DMS 273 treated with DMSO at 0.1 percent for 48 hours (cell line): ENCODE data around the gene RASGRF2.

Experiments used
- DNase-seq: peaks from one replicate; lab custom pipeline; 2025; lab: John Stamatoyannopoulos, UW

The RASGRF2 gene

DNA sequence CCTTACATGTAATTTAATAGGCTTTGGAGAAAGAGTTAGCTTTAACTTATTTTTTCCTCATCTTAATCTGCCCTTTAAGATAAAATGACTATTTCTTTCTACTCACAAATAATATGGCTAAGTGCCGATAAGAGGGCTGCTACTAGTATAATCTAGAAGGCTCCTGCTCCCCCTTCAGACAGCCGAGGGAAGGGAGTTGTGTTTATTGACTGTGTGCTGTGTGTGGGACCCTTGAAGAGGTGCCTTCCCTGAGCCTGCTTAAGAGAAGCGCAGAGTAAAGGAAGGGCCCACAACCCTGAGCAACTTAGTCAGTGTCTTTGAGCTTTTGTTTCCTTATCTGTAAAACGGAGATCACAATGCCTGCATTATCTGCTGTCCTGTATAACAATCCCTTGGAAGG is 244.9 kb downstream of the RASGRF2 start:
- no peak for DNase-seq

DNA sequence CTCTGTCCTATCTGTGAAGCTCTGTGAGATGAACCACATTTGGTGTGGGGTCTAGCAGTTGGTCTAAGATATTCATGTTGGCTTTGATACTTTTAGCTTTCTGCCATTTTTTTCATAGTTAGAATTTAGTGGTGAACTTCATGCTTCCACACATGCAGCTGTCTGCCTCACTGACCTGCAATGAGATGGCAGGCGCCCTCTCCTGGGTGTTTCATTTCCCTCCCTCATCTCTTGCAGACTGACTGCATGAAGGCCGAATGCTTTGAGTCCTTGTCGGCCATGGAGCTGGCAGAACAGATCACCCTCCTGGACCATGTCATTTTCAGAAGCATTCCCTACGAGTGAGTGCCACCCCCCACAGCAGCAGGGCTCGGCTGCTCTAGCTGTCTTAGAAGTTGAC is 246.8 kb downstream of the RASGRF2 start:
- no peak for DNase-seq

DNA sequence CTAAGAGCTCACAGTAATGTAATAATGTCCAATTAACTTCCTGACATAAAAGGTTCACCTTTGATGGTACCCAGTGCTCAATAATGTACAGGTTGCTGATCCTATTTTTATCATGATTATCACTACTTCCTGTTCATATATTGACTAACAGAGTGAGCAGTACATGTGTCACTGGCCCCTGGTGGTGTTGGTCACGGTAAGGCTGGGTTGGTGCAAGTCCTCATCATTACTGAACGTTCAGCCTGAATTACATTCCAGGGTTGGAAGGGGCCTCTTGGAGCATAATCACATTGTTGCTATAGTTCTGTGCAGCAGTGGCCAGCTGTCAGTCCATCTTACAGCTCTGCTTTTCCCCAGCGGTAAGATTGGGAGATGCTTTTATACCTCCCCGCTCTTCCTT is 248.7 kb downstream of the RASGRF2 start:
- no peak for DNase-seq

GRCh38 chr5:81209386-81209785 is 249.2 kb downstream of the RASGRF2 start:
- DNase-seq, result no peak

- no peak for DNase-seq
These were observed 249.8 kb downstream of the RASGRF2 start for GRCh38 chr5:81209869-81210493.

DNA sequence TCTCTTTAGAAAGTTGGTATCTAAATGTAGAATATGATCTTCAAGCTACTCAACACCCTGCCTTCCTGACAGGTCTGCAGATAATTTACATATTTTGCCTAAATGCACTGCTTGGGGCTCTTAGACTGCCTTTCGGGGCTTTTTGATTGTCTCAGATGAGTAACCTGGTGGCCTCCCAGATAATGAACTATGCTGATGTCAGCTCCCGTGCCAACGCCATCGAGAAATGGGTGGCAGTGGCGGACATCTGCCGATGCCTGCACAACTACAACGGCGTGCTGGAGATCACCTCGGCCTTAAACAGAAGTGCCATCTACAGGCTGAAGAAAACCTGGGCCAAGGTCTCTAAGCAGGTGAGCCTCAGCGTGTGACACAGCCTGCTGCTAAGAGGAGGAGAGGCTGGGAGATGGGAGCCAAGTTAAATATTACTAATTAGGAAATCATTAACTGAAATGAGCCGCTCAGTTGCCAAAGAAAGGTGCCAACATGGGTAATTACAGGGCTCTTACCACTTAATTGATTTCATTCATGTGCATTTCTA is 252.1 kb downstream of the RASGRF2 start:
- no peak for DNase-seq

GRCh38 chr5:81213070-81213469 is 252.9 kb downstream of the RASGRF2 start:
- no peak for DNase-seq

DNA sequence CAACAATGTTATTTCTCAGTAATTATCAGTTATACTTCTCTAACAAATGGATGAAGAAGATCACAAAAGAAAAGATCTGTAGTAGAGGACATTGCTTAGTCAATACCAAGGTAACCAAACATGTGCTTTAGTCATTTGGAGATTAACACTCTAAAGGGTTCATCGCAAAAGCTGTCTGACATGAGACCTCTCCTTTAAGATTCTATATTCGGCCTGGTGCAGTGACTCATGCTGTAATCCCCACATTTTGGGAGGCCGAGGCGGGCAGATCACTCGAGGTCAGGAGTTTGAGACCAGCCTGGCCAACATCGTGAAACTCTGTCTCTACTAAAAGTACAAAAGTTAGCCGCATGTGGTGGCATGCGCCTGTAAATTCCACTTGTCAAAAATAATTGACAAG is 254.7 kb downstream of the RASGRF2 start:
- DNase-seq, result no peak

DNA sequence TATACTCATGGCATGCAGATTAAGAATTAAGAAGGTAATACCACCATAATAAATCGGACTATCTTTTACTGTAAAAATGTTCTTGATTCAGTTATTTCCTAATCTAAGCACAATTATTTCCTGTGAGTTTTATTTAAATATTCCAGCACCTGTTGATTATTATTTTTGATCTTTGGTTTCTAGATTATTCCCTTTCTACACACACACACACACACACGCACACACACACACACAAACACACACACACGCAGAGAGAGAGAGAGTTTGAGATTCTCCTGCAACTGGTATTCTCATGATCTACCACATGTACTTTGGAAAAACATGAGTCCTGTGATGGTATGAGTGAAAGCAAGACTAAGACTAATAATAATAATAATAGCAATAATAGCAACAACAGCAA is 256.0 kb downstream of the RASGRF2 start:
- no peak for DNase-seq

GRCh38 chr5:81219389-81219788 is 259.2 kb downstream of the RASGRF2 start:
- no peak for DNase-seq

GRCh38 chr5:81222285-81222684 is 262.1 kb downstream of the RASGRF2 start:
- no peak for DNase-seq

DNA sequence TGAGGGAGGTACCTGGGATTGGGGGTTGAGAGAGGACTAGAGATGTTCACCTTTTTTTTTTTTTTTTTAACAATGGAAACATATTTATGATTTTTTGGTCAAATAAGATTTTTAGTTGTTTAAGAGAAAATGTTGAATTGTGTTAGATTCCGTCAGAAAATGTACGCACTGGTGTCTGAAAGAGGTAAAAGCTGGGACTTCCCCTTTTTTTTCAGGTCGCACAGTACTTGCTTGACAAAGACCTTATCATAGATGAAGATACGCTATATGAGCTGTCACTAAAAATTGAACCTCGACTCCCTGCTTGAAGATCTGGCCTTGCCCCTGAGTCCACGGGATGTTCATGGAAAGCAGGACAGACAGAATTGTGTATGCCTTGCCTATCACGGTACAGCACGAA is 265.3 kb downstream of the RASGRF2 start:
- no peak for DNase-seq

DNA sequence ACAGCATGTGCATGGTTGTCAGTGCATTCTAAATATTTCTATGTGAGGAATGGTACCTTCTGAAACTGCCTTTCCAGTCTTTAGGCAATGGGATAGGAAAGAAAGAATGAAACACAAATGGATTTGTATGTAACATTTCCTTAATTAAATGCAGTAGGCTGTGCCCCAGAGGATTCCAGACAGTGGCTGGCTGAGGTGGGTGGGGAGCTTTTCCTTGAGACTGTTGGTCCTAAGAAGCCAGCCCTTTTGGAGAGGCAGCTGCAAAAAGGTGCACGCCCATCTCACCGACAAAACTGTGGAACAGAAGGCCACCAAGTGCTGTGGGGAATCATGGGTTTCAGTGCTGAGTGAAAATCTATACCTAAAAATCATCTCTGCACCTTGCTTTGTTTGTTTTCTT is 266.1 kb downstream of the RASGRF2 start:
- DNase-seq, result no peak

GRCh38 chr5:81226949-81227348 is 266.8 kb downstream of the RASGRF2 start:
- no peak for DNase-seq

- DNase-seq, result no peak
These were observed 267.9 kb downstream of the RASGRF2 start for GRCh38 chr5:81228084-81228483.

DNA sequence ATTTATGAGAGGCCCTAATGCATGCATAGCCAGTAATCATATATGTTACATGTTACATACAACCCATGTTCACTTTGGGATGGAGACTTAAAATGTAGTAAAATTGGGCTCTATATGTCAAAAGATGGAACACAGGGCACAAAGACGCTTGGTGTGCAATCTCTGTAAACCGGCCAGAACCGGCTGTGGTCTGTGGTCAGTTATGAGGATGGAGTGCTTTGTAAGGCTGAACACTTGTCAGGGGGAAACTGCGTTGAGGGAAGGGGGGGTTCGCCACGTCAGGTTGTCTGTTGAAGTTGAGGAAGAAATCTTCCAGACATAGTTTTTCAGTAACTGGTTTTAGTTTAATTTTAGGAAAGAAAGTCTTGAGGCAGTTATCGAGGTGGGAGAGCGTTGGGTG is 270.3 kb downstream of the RASGRF2 start:
- no peak for DNase-seq

DNA sequence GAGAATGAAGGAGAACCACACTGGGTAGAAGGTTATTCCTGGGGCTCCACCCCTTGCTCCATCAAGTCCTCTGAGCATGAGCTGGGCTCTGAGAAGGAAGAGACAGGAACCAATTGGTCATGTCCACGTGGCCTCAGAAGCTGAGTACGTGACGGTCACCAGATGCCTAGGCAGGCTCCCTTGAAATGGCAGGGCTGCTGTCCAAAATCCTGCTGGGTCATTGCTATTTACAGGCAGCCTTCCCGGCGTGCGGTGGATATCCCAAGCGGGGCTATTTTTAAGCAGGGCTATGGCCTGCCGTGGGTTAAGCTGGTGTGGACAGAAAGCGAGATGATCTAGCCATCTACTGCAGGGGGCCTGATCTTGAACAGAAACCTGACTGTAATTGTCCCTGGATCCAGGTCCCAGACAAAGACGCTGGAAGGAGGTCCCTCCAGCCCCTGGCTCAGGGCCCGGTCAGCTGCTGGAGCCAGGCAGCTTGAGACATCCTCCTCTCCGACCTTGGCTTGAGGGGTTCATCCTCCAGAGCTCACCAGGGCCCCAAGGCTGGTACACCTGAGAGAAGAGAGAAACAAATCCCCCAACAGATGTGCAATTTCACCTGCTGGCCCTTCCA is 272.4 kb downstream of the RASGRF2 start:
- DNase-seq, result no peak

DNA sequence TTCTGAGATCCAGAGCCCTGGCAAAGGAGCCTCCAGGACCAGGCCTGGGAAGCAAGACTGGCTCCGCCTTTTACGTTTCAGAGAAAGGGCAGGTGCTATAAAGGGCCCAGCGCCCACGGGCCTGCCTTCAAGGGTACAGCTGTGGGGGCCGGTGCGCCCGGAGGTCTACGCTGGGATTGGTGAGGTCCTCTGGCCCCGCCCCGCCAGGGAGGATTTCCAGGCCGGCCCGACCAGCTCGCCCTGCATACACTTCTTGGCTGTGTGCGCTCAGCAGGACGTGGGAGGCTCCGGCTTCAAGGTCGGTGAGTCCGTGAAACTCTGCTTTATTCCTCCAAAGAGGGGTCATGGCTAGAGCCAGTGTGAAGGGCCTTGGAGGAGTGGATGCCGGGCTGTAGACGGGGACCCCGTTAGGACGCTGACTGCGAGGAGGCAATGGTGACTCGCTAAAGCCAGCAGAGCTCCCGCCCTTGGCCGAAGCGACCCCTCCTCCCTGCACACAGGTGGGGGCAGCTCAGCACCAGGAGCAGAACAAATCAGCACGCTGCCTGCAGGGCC is 273.0 kb downstream of the RASGRF2 start, which contains the start of gene CKMT2:
Gene CKMT2, plus strand, starts transcription at position 243 of the 555 bp plus-strand sequence. CDS start 17,811 bp downstream, outside the sequence.
- no peak for DNase-seq

- no peak for DNase-seq
These were observed 274.1 kb downstream of the RASGRF2 start for GRCh38 chr5:81234299-81234698.

- DNase-seq, result no peak
These were observed 274.6 kb downstream of the RASGRF2 start for GRCh38 chr5:81234801-81235200.

GRCh38 chr5:81235287-81236072 is 275.3 kb downstream of the RASGRF2 start:
- no peak for DNase-seq

- no peak for DNase-seq
These were observed 278.3 kb downstream of the RASGRF2 start for GRCh38 chr5:81238460-81238859.

- no peak for DNase-seq
These were observed 279.4 kb downstream of the RASGRF2 start for GRCh38 chr5:81239613-81240012.
